HCT116 (cell line): ENCODE data around the gene IDUA. TPM values are rescaled to one million over a fixed set of nuclear protein-coding genes. Genes with fewer than 3 reads are reported as not detected.

Experiments
- ATAC-seq: fragments of 200-7000 bp; cut with Tn5 transposase; 2 replicates; pipeline ENCODE4 v1.9.1; 2020; ENCODE audit warnings: mild to moderate bottlenecking, moderate library complexity
- BruUV-seq: library from RNA; stranded (reverse); fragments of 400-500 nt; replicated peaks from 2 replicates; lab custom pipeline; 2021; lab: Mats Ljungman, UMichigan
- CTCF ChIA-PET: fragments of 300-600 bp; sonication (Branson Sonifier 250); formaldehyde crosslinking; loops from one replicate; lab custom pipeline; 2021; ENCODE audit warnings: antibody characterized with exemption; lab: Charles Lee
- POLR2A ChIA-PET: fragments of 300-600, 350-600 bp; sonication (Branson Sonifier 250); formaldehyde crosslinking; loops from one replicate; lab custom pipeline; 2021; ENCODE audit warnings: antibody characterized with exemption; lab: Charles Lee
- RAD21 ChIA-PET, 2 experiments: fragments of 300-600 bp; sonication (Branson Sonifier 250); formaldehyde crosslinking; loops; one replicate each; lab custom pipeline; 2023; ENCODE audit warnings: low total read pairs in 2 of 2; ENCODE audit not compliant: uncharacterized antibody in 2 of 2, unreplicated experiment in 2 of 2, low non-redundant PET in 1 of 2; lab: Charles Lee
- DNase-seq: peaks from one replicate; pipeline ENCODE4 v3.0.0-alpha.2; 2010; ENCODE audit warnings: low read depth, low spot score
- H2AFZ ChIP-seq: fragments of 200-600 bp; shearing (Covaris generic), sonication (generic); 2 replicates; pipeline ENCODE4 v1.6.1; 2017; ENCODE audit warnings: low read depth, mixed run types, mixed read lengths, antibody characterized with exemption, low read length; ENCODE audit not compliant: poor library complexity, severe bottlenecking
- H3K27ac ChIP-seq: 2 replicates; pipeline ENCODE4 v1.5.1; 2012; ENCODE audit warnings: low read depth, low read length
- H3K27me3 ChIP-seq: fragments of 200-600 bp; sonication (generic); 2 replicates; pipeline ENCODE4 v1.6.1; 2016; ENCODE audit warnings: mixed run types, low read length, mixed read lengths; ENCODE audit not compliant: insufficient read depth
- H3K36me3 ChIP-seq, 2 experiments: fragments of 200-500 bp in 1 of 2; fragments of 200-600 bp in 1 of 2; sonication (Bioruptor generic) in 1 of 2; sonication (generic) in 1 of 2; 2 replicates each; pipeline versions ENCODE4 v1.5.1 to v1.6.1; 2014 to 2016; ENCODE audit warnings: low read length in 2 of 2, inconsistent platforms in 1 of 2, mixed read lengths in 1 of 2, mixed run types in 1 of 2; ENCODE audit not compliant: insufficient read depth in 2 of 2, control insufficient read depth in 1 of 2
- H3K4me1 ChIP-seq, 2 experiments: fragments of 200-600 bp in 1 of 2; sonication (generic) in 1 of 2; 2 replicates each; pipeline versions ENCODE4 v1.5.1 to v1.6.1; 2012 to 2017; ENCODE audit warnings: low read length in 2 of 2, inconsistent platforms in 1 of 2, mild to moderate bottlenecking in 1 of 2, mixed read lengths in 1 of 2, mixed run types in 1 of 2, moderate library complexity in 1 of 2; ENCODE audit not compliant: insufficient read depth in 2 of 2, control insufficient read depth in 1 of 2
- H3K4me2 ChIP-seq: fragments of 200-600 bp; sonication (generic); 2 replicates; pipeline ENCODE4 v1.6.1; 2017; ENCODE audit warnings: mixed run types, low read length, mixed read lengths
- H3K4me3 ChIP-seq, 2 experiments: fragments of 200-600 bp in 1 of 2; sonication (generic) in 1 of 2; replicated peaks in 1 of 2; 2 replicates each; pipeline ENCODE4 v1.5.1; 2011 to 2016; ENCODE audit warnings: low read length in 2 of 2, control low read depth in 1 of 2, low read depth in 1 of 2, mild to moderate bottlenecking in 1 of 2, mixed read lengths in 1 of 2, mixed run types in 1 of 2
- H3K79me2 ChIP-seq: fragments of 200-600 bp; sonication (generic); 2 replicates; pipeline ENCODE4 v1.6.1; 2017; ENCODE audit warnings: mild to moderate bottlenecking, mixed run types, low read length, moderate library complexity, mixed read lengths; ENCODE audit not compliant: insufficient read depth
- H3K9ac ChIP-seq: fragments of 200-600 bp; sonication (generic); 2 replicates; pipeline ENCODE4 v1.6.1; 2016; ENCODE audit warnings: low read length, mixed read lengths
- H3K9me2 ChIP-seq: fragments of 200-600 bp; sonication (generic), shearing (Covaris generic); 2 replicates; pipeline ENCODE4 v1.6.1; 2017; ENCODE audit warnings: mixed run types, mild to moderate bottlenecking, moderate library complexity; ENCODE audit not compliant: insufficient read depth
- H3K9me3 ChIP-seq, 2 experiments: fragments of 200-500 bp in 1 of 2; fragments of 200-600 bp in 1 of 2; sonication (Bioruptor generic) in 1 of 2; sonication (generic) in 1 of 2; 2 replicates each; pipeline ENCODE4 v1.6.1; 2014 to 2017; ENCODE audit warnings: low read length in 2 of 2, mixed read lengths in 2 of 2, inconsistent platforms in 1 of 2, low read depth in 1 of 2, mild to moderate bottlenecking in 1 of 2, mixed run types in 1 of 2, moderate library complexity in 1 of 2; ENCODE audit not compliant: control insufficient read depth in 1 of 2, insufficient read depth in 1 of 2
- H4K20me1 ChIP-seq: fragments of 200-600 bp; sonication (generic), shearing (Covaris generic); 2 replicates; pipeline ENCODE4 v1.6.1; 2017; ENCODE audit warnings: mixed run types, mild to moderate bottlenecking, moderate library complexity; ENCODE audit not compliant: insufficient read depth
- CTCF ChIP-seq, 3 experiments: fragments of 200-600 bp in 1 of 3; sonication (generic) in 1 of 3; IDR thresholded peaks in 2 of 3; conservative IDR thresholded peaks in 1 of 3; 2 replicates each; pipeline ENCODE4 v1.5.1; 2012 to 2017; ENCODE audit warnings: low read depth in 2 of 3, low read length in 2 of 3, antibody characterized with exemption in 1 of 3, borderline replicate concordance in 1 of 3, control low read depth in 1 of 3, mild to moderate bottlenecking in 1 of 3, mixed read lengths in 1 of 3, mixed run types in 1 of 3, moderate library complexity in 1 of 3; ENCODE audit not compliant: insufficient read depth in 1 of 3
- EZH2phosphoT487 ChIP-seq: fragments of 200-600 bp; IDR thresholded peaks from 2 replicates; pipeline ENCODE4 v1.6.1; 2018; ENCODE audit warnings: antibody characterized with exemption, borderline replicate concordance
- intact Hi-C: fragments of 100-400 bp; cut with micrococcal nuclease; formaldehyde crosslinking; loops from 2 replicates; pipeline ENCODE4 v1.10.0; 2022
- total RNA-seq: library from RNA; stranded (reverse); gene quantifications from one replicate; pipeline ENCODE4 v1.2.1, GENCODE V29; 2021; ENCODE audit not compliant: unreplicated experiment

IDUA gene
- total RNA-seq, 1 experiment from 2014 or later, result 28.2 TPM

DNA sequence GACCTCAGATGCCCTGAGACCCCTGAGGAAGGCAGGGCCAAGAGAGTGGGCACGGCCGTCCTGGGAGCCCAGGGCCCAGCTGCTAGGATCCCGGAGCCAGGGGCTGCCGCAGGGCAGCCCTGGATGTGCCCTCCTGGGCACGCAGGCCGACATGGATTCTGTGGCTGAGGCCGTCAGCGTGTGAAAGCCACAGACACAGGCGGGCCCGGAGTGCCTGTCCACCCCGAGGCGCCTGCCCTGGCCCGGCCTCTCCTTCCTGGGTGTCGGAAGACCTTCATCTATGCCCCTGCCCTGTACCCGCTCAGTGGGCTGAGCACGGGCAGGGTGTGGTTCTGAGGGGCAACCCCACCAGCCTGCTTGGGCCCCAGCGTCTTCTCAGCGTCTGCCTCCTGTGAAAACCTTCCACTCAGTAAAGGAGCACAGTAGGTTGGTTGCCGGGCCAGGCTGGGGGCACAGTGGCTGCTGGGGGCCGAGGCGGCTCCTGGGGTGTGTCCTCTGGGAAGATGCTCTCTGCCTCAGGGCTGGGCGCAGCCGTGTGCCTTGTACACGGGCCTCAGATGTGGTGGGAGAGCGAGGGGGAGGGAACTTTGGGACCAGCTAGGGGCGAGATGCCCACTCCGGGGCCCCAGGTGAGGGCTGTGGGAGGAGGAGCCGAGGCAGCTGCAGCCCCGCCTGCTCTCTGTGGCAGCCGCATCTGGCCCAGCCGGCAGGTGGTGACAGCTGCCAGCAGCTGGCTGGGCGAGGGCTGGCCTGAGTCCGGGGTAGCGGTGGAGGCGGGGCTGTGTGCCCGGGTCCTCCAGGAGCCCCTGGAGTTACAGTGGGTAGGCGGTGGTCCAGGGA lies 45.3 kb downstream of the IDUA start:
- ChIA-PET CTCF (no interaction called here), RAD21 (no interaction called here)

More for the DNA sequence above, 45.3 kb downstream of the IDUA start:
- Histone ChIP-seq H3K4me3 (no peak overlapping the region), H3K36me3 (no peaks in the 10 kb centered on the region), H3K9ac (no peak overlapping the region), H4K20me1 (no peaks in the 10 kb centered on the region), H3K79me2 (no peaks in the 10 kb centered on the region), H3K27ac (no peak overlapping the region), H2AFZ (no peak overlapping the region), H3K4me1 (peaks cover 14 to 20% of the 10 kb centered on the region in 2 experiments; a peak in 3 of 4 replicates), H3K27me3 (no peaks in the 10 kb centered on the region), H3K4me2 (no peak overlapping the region), H3K9me2 (no peaks in the 10 kb centered on the region)
- ATAC-seq, result peak; percentile 78
- POLR2A ChIA-PET, result no interaction called here
- intact Hi-C loops, result no loop called here
- peak in 2 of 3 experiments; percentile 32 to 44; a peak in 4 of 6 replicates for TF ChIP-seq CTCF (IDR thresholded peaks at IDR 0.05 in 2 of 3, conservative IDR thresholded peaks at IDR 0.05 in 1 of 3; ENCODE audit: borderline replicate concordance in 1 of 3, insufficient read depth in 1 of 3, low read depth in 2 of 3, low read length in 2 of 3)
- no peak for TF ChIP-seq EZH2phosphoT487
- TF ChIP-seq, all 23 proteins: peak for 1
- DNase-seq, result no peak
- BruUV-seq, result no TSS peak
- H3K9me3 ChIP-seq, result no peaks in the 10 kb centered on the region
